K562 (cell line): ENCODE results near the gene PACC1. TPM values are rescaled to one million over a fixed set of nuclear protein-coding genes. Genes with fewer than 3 reads are reported as not detected.
A peak's percentile ranks its signal among the peaks of the same experiment; 100 is the strongest.

Experiments
- EP300 ChIP-seq: IDR thresholded peaks from 2 replicates; pipeline ENCODE4 v1.6.1; 2012; ENCODE audit warnings: low read length, improper control_type of control experiment
- FOXP4 ChIP-seq: sonication (generic); formaldehyde crosslinking; IDR thresholded peaks from 2 replicates; pipeline ENCODE4 v1.8.0; 2022; ENCODE audit warnings: mild to moderate bottlenecking, missing genetic modification reagents, borderline replicate concordance
- HMBOX1 ChIP-seq: sonication (generic); IDR thresholded peaks from 2 replicates; pipeline ENCODE4 v1.6.1; 2016
- MNT ChIP-seq, 2 experiments: fragments of 450-650 bp; conservative IDR thresholded peaks; 2 replicates each; pipeline ENCODE4 v1.6.1; 2017; ENCODE audit warnings: mild to moderate bottlenecking in 2 of 2, moderate library complexity in 2 of 2
- NBN ChIP-seq: fragments of 450-650 bp; IDR thresholded peaks from 2 replicates; pipeline ENCODE4 v1.6.1; 2016; ENCODE audit warnings: low read depth, mild to moderate bottlenecking
- RAD21 ChIP-seq, 2 experiments: fragments of 250-450 bp in 1 of 2; fragments of 450-650 bp in 1 of 2; sonication (Bioruptor Pico) in 1 of 2; formaldehyde crosslinking in 1 of 2; IDR thresholded peaks in 1 of 2; conservative IDR thresholded peaks in 1 of 2; 2 replicates each; pipeline versions ENCODE4 v1.4.0 to v1.8.0; 2020 to 2022; ENCODE audit warnings: mild to moderate bottlenecking in 2 of 2, moderate library complexity in 1 of 2
- WHSC1 ChIP-seq: IDR thresholded peaks from one replicate; pipeline ENCODE4 v1.6.1; 2012; ENCODE audit warnings: low read length, control low read depth, inconsistent platforms
- ZNF24 ChIP-seq: fragments of 450-650 bp; IDR thresholded peaks from 2 replicates; pipeline ENCODE4 v1.6.1; 2016
- ZNF444 ChIP-seq: fragments of 250-450 bp; sonication (Bioruptor Pico); IDR thresholded peaks from 2 replicates; pipeline ENCODE4 v1.4.0; 2020; ENCODE audit warnings: mild to moderate bottlenecking, moderate library complexity
- ZNF589 ChIP-seq: fragments of 200-800 bp; sonication (Bioruptor generic); IDR thresholded peaks from 2 replicates; pipeline ENCODE4 v1.6.1; 2016; ENCODE audit warnings: low read depth, missing genetic modification characterization, missing compliant biosample characterization
- polyA plus RNA-seq, 8 experiments: library from polyadenylated mRNA; depleted of rRNA in 4 of 8; stranded (reverse) in 5 of 8; unstranded in 3 of 8; fragments of >200 nt; fragmentation: Nextera tagmentation in 2 of 8; fragmentation: Illumina TruSeq in 1 of 8; extraction: Ambion mirVana in 2 of 8; extraction: Trizol in 1 of 8; gene quantifications; 2 replicates each; pipeline versions ENCODE4 v1.2.1 to v1.2.3, GENCODE V29; 2011 to 2014; ENCODE audit warnings: inconsistent platforms in 1 of 8, missing spikeins in 1 of 8
- total RNA-seq, 7 experiments: library from RNA; depleted of rRNA in 6 of 7; stranded (reverse); fragments of >200 nt in 6 of 7; fragmentation: Illumina TruSeq in 2 of 7; extraction: Trizol in 2 of 7; gene quantifications; 2 replicates each; pipeline versions ENCODE4 v1.2.1 to v1.2.3, GENCODE V29; 2011 to 2021; ENCODE audit warnings: low replicate concordance in 1 of 7

The PACC1 gene
- total and polyA plus RNA-seq, 9 of the 15 experiments (the other 6 are each of a cell fraction or from before 2014, with no cell fraction given), result 7.1 to 19.3 (median 14.9) TPM

- 0 out of 2 replicates have a peak, but pooled peaks have one; percentile 34 for TF ChIP-seq NBN
- 0 out of 2 replicates have a peak, but pooled peaks have one; percentile 9 for TF ChIP-seq FOXP4 (CRISPR knock-in tag)
- no peak for TF ChIP-seq EP300
- no peak for TF ChIP-seq ZNF444 (CRISPR knock-in tag)
- TF ChIP-seq ZNF589 (CRISPR knock-in tag), result no peak
- peak; percentile 17; the same call in 1 of the 2 replicates for TF ChIP-seq HMBOX1
- 0 out of 4 replicates have a peak, but pooled peaks of 1 of the 2 experiments have one; percentile 28 for TF ChIP-seq MNT (conservative IDR thresholded peaks at IDR 0.05)
- peak; percentile 45 to 90 for TF ChIP-seq RAD21 (CRISPR knock-in tag; conservative IDR thresholded peaks at IDR 0.05 in 1 of 2, IDR thresholded peaks at IDR 0.05 in 1 of 2)
- no peak for TF ChIP-seq WHSC1
- TF ChIP-seq ZNF24, result 0 out of 2 replicates have a peak, but pooled peaks have one; percentile 16
- TF ChIP-seq, all 486 proteins: peak for 12
Observed at GRCh38 chr1:212368073-212368484, 46.6 kb downstream of the PACC1 start (continued).
